H1 (cell line): ENCODE measurements around the gene CTDP1.

Source experiments
- CEBPB ChIP-seq: IDR thresholded peaks from 2 replicates; pipeline ENCODE4 v1.6.1; 2012; ENCODE audit warnings: low read depth, low read length
- EGR1 ChIP-seq: IDR thresholded peaks from 2 replicates; pipeline ENCODE4 v1.6.1; 2011; ENCODE audit warnings: low read depth, low read length, borderline replicate concordance
- EP300 ChIP-seq, 2 experiments: IDR thresholded peaks; 1 replicate in 1 of 2; 2 replicates in 1 of 2; pipeline ENCODE4 v1.6.1; 2011 to 2012; ENCODE audit warnings: low read depth in 2 of 2, low read length in 2 of 2, mild to moderate bottlenecking in 2 of 2, borderline replicate concordance in 1 of 2, inconsistent platforms in 1 of 2, moderate library complexity in 1 of 2
- EZH2 ChIP-seq: fragments of 200-600 bp; sonication (generic); IDR thresholded peaks from 2 replicates; pipeline ENCODE4 v1.7.1; 2012; ENCODE audit warnings: low read depth, mild to moderate bottlenecking, moderate library complexity, low read length, inconsistent platforms; ENCODE audit not compliant: severe bottlenecking
- GTF2F1 ChIP-seq: IDR thresholded peaks from 2 replicates; pipeline ENCODE4 v1.6.1; 2012; ENCODE audit warnings: low read depth, low read length, improper control_type of control experiment, borderline replicate concordance
- KDM1A ChIP-seq: fragments of 200-600, 300-600 bp; sonication (generic); IDR thresholded peaks from 2 replicates; pipeline ENCODE4 v1.7.1; 2016; ENCODE audit warnings: mild to moderate bottlenecking, low read length, borderline replicate concordance
- MAX ChIP-seq: IDR thresholded peaks from 2 replicates; pipeline ENCODE4 v1.6.1; 2012; ENCODE audit warnings: inconsistent platforms
- POLR2A ChIP-seq, 2 experiments: IDR thresholded peaks; 1 replicate in 1 of 2; 2 replicates in 1 of 2; pipeline ENCODE4 v1.6.1; 2011; ENCODE audit warnings: low read depth in 2 of 2, low read length in 2 of 2, mild to moderate bottlenecking in 2 of 2; ENCODE audit errors: control extremely low read depth in 1 of 2
- RFX5 ChIP-seq: IDR thresholded peaks from 2 replicates; pipeline ENCODE4 v1.6.1; 2011; ENCODE audit warnings: low read depth, low read length, improper control_type of control experiment, borderline replicate concordance
- SIN3A ChIP-seq, 2 experiments: IDR thresholded peaks in 1 of 2; conservative IDR thresholded peaks in 1 of 2; 2 replicates each; pipeline ENCODE4 v1.6.1; 2011 to 2012; ENCODE audit warnings: low read length in 2 of 2, improper control_type of control experiment in 1 of 2, low read depth in 1 of 2, mild to moderate bottlenecking in 1 of 2
- TAF1 ChIP-seq: IDR thresholded peaks from 2 replicates; pipeline ENCODE4 v1.6.1; 2011; ENCODE audit warnings: mild to moderate bottlenecking, low read depth, low read length
- YY1 ChIP-seq: IDR thresholded peaks from 2 replicates; pipeline ENCODE4 v1.6.1; 2011; ENCODE audit warnings: low read depth, mild to moderate bottlenecking, low read length
- TF ChIP-seq, protein P1 (sequence below), 3 experiments: IDR thresholded peaks; 1 replicate in 2 of 3; 2 replicates in 1 of 3; pipeline versions ENCODE4 v1.5.1 to v1.6.1; 2011; ENCODE audit warnings: low read length in 3 of 3, mild to moderate bottlenecking in 3 of 3, inconsistent platforms in 2 of 3, low read depth in 1 of 3, moderate library complexity in 1 of 3; ENCODE audit not compliant: insufficient read depth in 1 of 3; ENCODE audit errors: control extremely low read depth in 1 of 3

- TF ChIP-seq EP300 (IDR thresholded peaks at IDR 0.05; ENCODE audit: borderline replicate concordance in 1 of 2, low read depth in 2 of 2, low read length in 2 of 2) (no peak), POLR2A (IDR thresholded peaks at IDR 0.05; ENCODE audit: control extremely low read depth in 1 of 2, low read depth in 2 of 2, low read length in 2 of 2) (no peak), YY1 (no peak), CEBPB (no peak), EGR1 (no peak), GTF2F1 (no peak), MAX (no peak), KDM1A (no peak), TAF1 (no peak), RFX5 (no peak), EZH2 (no peak), SIN3A (conservative IDR thresholded peaks at IDR 0.05 in 1 of 2, IDR thresholded peaks at IDR 0.05 in 1 of 2; ENCODE audit: low read depth in 1 of 2, low read length in 2 of 2) (no peak)
- TF ChIP-seq, protein P1, sequence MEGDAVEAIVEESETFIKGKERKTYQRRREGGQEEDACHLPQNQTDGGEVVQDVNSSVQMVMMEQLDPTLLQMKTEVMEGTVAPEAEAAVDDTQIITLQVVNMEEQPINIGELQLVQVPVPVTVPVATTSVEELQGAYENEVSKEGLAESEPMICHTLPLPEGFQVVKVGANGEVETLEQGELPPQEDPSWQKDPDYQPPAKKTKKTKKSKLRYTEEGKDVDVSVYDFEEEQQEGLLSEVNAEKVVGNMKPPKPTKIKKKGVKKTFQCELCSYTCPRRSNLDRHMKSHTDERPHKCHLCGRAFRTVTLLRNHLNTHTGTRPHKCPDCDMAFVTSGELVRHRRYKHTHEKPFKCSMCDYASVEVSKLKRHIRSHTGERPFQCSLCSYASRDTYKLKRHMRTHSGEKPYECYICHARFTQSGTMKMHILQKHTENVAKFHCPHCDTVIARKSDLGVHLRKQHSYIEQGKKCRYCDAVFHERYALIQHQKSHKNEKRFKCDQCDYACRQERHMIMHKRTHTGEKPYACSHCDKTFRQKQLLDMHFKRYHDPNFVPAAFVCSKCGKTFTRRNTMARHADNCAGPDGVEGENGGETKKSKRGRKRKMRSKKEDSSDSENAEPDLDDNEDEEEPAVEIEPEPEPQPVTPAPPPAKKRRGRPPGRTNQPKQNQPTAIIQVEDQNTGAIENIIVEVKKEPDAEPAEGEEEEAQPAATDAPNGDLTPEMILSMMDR (IDR thresholded peaks at IDR 0.05; ENCODE audit: control extremely low read depth in 1 of 3, insufficient read depth in 1 of 3, low read depth in 1 of 3, low read length in 3 of 3): no peak
These were observed 20.1 kb downstream of the CTDP1 start for GRCh38 chr18:79699653-79700052.
